GM19351 (cell line): ENCODE results near the gene ERBIN.
"Not testable (repeated sequence)": the region's sequence is repeated elsewhere in the genome, so short reads cannot be mapped to it uniquely, and the experiment has no call there.

ENCODE experiments used
- ATAC-seq: cut with Tn5 transposase; IDR thresholded peaks from one replicate; pipeline ENCODE4 v1.9.1; 2021; ENCODE audit warnings: mild to moderate bottlenecking, moderate library complexity; ENCODE audit not compliant: unreplicated experiment

The ERBIN gene

DNA sequence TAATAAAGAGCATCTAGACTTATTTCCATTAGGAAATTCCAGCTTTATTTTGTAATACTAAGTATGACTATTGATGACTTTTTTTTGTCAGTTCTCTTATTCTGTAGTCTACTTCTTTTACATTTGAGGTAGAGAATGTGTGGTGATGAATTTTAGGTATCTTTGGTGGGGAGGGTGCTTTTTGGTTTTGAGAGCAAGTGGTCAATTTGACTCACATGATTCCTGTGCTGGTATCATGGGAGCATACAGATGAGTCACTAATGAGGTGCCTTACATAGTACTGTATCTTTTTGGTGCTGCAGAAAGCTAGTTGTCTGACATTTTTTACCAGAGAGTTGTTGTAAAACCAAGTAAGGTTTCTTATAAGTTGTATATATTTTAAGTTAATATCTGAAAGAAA is 35.3 kb downstream of the ERBIN start:
- ATAC-seq = peak; percentile 96

DNA sequence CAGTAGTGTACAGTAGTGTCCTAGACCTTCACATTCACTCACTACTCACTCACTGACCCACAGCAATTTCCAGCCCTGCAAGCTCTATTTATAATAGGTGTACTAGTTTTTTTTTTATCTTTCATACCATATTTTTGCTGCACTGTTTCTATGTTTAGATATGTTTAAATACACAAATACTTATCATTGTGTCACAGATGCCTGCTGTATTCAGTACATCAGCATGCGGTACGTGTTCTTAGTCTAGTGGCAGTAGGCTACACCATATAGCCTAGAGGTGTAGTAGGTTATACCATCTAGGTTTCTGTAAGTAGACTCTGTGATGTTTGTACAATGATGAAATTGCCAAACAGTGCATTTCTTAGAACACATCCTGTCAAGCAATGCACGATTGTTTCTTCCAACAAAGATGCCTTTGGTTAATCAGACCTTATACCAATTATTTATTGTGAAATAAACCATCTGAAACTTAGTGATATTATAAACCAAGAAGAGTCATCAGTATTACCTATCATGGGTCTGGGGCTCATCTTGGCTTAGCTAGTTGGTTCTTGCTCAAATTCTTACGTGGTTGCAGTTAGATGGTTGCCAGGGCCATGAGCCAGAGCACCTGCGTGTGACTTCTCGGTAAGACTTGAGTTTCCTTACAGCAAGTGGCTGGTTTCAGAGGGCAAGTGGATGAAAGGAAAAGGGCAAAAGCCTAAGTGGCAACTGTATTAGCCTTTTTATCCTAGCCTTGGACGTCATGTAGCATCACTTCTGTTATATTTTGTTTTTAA is 41.1 kb downstream of the ERBIN start:
- no peak for ATAC-seq

DNA sequence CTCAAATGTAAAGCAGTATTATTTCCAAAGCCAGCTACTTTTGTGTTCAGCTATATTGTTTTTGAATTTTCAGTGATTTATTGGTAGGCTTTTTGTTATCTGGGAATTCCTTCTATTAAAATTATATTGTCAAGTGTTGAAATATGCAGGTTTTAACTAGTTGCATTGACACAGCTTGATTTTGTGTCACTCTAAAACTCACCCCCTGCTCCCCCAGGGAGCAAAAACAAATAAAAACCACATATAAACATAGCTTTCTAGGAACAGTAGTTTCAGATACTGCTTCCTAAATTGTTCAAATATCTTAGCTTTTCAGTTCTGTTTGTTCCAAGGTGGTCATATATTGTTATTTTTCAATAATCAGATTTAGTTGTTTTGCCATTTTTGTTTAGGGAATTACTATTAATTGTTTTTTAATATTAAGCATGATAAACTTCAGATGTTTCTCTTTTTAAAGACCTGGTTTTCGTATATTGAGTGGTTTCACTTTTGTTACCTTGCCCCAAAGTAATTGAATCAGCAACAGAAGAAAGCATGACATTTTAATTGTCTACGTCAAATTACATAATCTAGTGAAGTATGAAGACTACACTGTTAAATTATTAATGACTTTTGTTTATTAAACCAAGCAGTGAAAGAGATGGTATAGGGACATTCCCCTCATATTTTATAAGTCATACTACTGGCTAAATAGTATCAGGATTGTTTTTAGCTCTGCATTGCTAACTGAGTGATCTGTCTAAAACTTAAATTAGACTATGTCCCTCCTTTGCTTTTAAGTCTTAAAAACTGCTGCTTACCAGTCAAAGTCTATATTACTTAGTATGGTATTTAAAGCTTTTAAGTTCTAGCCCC is 43.4 kb downstream of the ERBIN start:
- no peak for ATAC-seq

GRCh38 chr5:65970481-65971367 is 44.3 kb downstream of the ERBIN start:
- no peak for ATAC-seq

DNA sequence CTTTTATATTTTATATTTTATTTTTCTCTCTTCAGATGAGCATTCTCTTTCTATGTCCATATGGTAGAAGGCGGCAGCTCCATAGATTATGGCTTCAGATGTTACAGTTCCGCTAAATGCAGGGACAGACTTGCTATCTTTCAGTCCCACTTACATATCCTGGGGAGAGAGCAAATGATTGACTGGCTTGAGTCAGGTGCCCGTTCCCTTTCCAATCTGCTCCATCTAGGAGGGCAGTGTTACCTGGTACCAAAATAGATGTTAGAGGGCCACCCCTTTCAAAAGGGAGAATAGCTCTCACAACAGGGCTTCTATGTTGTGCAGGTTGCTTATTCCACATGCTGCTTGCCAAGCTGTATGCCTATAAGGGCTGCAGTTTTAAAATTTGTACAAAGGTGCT is 45.3 kb downstream of the ERBIN start:
- ATAC-seq = no peak

GRCh38 chr5:65972896-65973295 is 46.5 kb downstream of the ERBIN start:
- ATAC-seq = not testable (repeated sequence)

- ATAC-seq = no peak
Observed at GRCh38 chr5:65978251-65978650, 51.9 kb downstream of the ERBIN start.

GRCh38 chr5:65981548-65981947 is 55.2 kb downstream of the ERBIN start:
- ATAC-seq = no peak

DNA sequence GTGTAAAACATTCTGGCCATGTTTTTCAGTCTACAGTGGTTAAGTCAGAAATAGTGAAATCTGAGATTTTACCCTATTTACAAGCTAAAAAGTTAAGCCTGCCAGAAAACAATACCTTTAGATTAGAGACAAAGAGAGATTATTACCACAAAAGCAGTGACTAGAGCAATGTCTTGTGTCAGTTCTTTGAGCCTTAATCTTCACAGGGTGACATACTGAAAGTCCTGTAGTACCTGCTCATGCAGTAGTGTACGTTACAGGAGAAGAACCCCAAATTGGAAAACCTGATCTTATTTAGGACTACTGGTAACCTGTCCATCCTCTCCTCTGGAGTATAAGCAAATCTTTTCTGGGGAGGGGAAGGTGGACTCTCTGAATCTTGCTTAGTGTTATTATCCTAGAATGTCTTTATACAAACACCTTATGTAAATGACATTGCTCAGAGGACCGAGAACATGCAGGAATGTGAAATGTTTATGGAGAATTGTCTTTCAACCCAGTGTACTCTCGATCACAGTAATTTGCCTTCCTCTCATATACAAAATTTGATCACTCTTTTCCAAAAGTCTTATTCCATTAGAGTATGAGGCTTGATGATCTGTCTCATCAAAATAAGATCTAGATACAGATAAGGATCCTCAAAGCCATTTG is 55.7 kb downstream of the ERBIN start:
- no peak for ATAC-seq

DNA sequence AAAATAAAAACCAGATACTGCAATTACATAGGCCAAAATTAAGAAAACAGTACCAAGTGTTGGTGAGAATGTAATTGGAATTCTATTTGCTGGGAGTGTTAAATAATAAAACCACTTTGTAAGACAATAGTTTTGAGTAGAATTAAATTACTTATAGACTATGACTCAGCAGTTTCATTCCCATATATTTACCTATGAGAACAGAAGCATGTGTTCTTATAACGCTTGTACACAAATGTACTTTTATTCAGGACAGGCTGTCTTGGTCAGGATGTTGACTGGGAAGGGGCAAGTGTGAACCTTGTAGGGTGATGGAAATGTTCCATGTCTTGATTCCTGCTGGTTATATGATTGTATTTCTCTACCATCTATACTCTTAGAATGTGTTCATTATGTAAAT is 56.3 kb downstream of the ERBIN start:
- no peak for ATAC-seq

DNA sequence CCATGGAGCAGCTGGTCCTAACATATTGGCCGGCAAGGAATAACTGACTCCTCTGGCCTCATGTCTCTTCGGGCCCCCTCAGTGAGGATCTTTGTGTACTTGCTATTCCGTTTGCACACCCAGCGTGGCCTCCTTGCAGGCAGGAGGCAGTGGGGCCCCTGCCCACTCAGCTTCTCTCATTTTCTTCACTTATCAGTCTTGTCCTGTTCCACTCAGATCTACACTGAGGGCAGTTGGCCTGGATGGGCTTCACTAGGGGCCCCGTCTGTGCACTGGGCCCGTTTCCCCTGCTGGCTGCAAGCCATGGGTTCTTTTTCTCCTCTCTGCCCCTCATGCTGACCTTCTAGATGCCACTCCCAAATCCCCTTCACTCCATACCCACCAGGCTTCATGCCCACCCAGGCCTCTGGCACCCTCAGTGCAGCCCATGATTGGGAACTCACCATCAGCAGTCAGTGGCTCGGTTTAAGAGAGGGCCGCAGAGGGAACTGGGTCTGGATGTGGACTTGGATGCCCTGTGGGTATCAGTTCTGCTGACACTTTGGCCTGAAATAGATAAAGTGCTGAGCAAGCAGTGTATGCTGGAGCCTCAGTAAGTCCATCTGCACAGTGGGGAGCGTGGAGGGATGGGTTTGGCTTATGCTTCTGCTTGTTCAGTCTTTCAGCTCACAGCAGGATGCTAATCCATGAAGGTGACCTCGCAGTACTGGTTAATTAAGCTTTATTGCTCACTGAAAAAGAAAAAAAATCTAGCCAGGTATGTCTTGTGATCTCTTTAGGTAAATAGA is 57.9 kb downstream of the ERBIN start:
- ATAC-seq = no peak

GRCh38 chr5:65986050-65986451 is 59.7 kb downstream of the ERBIN start:
- no peak for ATAC-seq

- no peak for ATAC-seq
Observed at GRCh38 chr5:65986796-65987195, 60.4 kb downstream of the ERBIN start.

GRCh38 chr5:65987982-65988381 is 61.6 kb downstream of the ERBIN start:
- no peak for ATAC-seq

GRCh38 chr5:65989158-65989557 is 62.8 kb downstream of the ERBIN start:
- ATAC-seq = no peak

- no peak for ATAC-seq
Observed at GRCh38 chr5:65992630-65993029, 66.3 kb downstream of the ERBIN start.

DNA sequence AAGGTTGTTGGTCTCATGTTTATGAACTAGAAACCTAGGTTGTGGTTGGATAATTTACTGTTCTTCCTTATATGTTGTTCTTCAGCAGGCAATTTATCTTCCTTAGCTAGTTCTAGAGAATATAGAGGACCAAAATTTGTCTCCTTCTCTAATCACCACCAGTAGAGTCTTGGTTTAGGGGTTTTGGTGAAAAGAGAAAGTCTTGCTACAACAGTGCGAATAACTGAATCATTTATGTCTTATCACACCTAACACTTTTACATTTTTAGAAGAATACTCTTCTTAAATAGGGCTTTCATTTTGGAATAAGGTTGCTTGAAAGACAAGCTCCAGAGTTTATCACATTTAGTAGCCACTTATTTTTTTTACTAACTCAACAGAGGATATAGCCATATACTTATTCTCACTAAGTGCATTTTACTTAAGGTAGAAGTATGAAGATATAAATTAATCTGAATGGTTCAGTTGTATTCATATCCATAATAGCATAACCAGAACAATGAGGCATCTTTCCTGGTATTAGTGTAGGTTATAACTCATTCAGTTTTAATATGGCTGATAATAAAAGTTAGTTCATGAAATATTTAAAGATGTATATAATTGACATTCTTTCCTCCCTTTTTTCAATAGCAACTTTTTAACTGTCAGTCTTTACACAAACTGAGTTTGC is 67.9 kb downstream of the ERBIN start:
- ATAC-seq = no peak

GRCh38 chr5:65999061-65999723 is 72.8 kb downstream of the ERBIN start:
- no peak for ATAC-seq

DNA sequence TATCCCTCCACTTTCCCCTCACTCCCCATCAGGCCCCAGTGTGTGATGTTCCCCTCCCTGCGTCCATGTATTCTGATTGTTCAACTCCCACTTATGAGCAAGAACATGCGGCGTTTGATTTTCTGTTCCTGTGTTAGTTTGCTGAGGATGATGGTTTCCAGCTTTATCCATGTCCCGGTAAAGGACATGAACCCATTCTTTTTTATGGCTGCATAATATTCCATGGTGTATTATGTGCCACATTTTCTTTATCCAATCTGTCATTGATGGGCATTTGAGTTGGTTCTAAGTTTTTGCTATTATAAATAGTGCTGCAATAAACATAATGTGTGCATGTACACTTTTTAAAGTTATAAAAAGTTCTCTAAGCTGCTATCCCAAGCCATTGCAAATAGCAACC is 75.6 kb downstream of the ERBIN start:
- no peak for ATAC-seq
